ENCODE results near the gene TEX12. TPM values are rescaled to one million over a fixed set of nuclear protein-coding genes. Genes with fewer than 3 reads are reported as not detected.
"Not testable (repeated sequence)": the region's sequence is repeated elsewhere in the genome, so short reads cannot be mapped to it uniquely, and the experiment has no call there.

Gene TEX12
- total RNA-seq, 2 donors from 2014 or later = not detected

DNA sequence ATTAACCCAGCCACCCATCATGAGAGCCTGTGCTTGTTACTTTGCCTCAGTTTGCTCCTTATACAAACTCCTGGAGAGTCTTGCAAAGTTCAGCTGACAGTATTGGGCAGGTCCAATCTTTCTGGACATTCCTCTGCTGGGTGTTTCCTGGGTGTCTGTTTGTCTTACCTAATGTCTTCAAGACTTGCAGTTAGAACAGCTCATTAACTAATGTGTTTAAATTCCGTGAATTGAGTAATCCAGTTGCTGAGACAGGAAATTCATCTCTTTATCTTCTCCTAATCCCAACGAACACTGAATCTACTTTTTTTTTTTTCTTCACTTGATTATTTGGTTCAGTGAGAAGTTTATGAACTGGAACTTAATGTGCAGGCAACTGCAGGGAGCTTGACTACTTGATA, 28.8 kb downstream of the TEX12 start:
- Mint-ChIP-seq H3K4me1 (no peaks in the 10 kb centered on the region), H3K27me3 (ENCODE audit: insufficient read depth) (peaks cover 16% of the 10 kb centered on the region), H3K36me3 (ENCODE audit: low read depth) (no peaks in the 10 kb centered on the region), H3K4me3 (no peak overlapping the region), H3K9me3 (no peaks in the 10 kb centered on the region), H3K27ac (no peak overlapping the region)
- DNase-seq = no peak
- TF ChIP-seq, protein P1, sequence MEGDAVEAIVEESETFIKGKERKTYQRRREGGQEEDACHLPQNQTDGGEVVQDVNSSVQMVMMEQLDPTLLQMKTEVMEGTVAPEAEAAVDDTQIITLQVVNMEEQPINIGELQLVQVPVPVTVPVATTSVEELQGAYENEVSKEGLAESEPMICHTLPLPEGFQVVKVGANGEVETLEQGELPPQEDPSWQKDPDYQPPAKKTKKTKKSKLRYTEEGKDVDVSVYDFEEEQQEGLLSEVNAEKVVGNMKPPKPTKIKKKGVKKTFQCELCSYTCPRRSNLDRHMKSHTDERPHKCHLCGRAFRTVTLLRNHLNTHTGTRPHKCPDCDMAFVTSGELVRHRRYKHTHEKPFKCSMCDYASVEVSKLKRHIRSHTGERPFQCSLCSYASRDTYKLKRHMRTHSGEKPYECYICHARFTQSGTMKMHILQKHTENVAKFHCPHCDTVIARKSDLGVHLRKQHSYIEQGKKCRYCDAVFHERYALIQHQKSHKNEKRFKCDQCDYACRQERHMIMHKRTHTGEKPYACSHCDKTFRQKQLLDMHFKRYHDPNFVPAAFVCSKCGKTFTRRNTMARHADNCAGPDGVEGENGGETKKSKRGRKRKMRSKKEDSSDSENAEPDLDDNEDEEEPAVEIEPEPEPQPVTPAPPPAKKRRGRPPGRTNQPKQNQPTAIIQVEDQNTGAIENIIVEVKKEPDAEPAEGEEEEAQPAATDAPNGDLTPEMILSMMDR (conservative IDR thresholded peaks at IDR 0.05) = no peak
- H3K9me3 ChIP-seq (ENCODE audit: control insufficient read depth, low read length) = no peaks in the 10 kb centered on the region
- no peaks in the 10 kb centered on the region for H3K4me1 ChIP-seq (ENCODE audit: control insufficient read depth, insufficient read depth, low read length)
- H3K36me3 ChIP-seq (ENCODE audit: control insufficient read depth, insufficient read depth, low read length) = no peaks in the 10 kb centered on the region
- H3K27ac ChIP-seq (ENCODE audit: low read depth, low read length) = no peak overlapping the region
- H3K27me3 ChIP-seq (ENCODE audit: control insufficient read depth, insufficient read depth, low read length, poor library complexity, severe bottlenecking) = no peaks in the 10 kb centered on the region
- 75 to 100% methylated on average over 1 of the region's 2 CpGs for WGBS, 2 experiments (ENCODE audit: insufficient coverage in 1 of 2, insufficient read length in 1 of 2)
- H3K4me3 ChIP-seq (ENCODE audit: low read length) = no peak overlapping the region
- H3K9ac ChIP-seq (ENCODE audit: extremely low read depth, low read length, poor library complexity, severe bottlenecking) = no peak overlapping the region

DNA sequence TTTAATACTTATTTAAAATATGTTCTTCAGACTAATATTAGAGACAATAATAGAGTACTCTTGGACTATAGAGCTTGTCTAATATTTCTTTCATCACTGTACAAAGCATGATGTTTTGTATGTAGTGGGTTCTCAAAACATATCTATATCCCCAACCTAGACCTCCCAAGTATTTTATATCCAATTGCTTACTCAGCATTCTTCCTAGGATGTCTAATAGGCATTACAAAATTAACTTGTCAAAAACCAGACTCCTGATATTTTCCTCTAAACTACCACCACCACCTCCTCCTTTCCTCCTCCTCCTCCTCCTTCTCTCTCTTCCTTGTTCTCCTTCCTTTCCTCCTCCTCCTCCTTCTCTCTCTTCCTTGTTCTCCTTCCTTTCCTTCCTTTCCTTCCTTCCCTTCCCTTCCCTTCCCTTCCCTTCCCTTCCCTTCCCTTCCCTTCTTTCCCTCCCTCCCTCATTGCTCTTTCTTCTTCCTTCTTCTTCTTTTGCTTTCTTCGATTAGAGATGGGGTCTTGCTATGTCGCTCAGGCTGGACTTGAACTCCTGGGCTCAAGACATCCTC, 29.4 kb downstream of the TEX12 start:
- no peak overlapping the region for H3K4me3 Mint-ChIP-seq
- Histone ChIP-seq H3K4me1 (ENCODE audit: control insufficient read depth, insufficient read depth, low read length) (no peaks in the 10 kb centered on the region), H3K27ac (ENCODE audit: low read depth, low read length) (no peak overlapping the region), H3K4me3 (ENCODE audit: low read length) (no peak overlapping the region), H3K36me3 (ENCODE audit: control insufficient read depth, insufficient read depth, low read length) (no peaks in the 10 kb centered on the region), H3K9ac (ENCODE audit: extremely low read depth, low read length, poor library complexity, severe bottlenecking) (no peak overlapping the region), H3K27me3 (ENCODE audit: control insufficient read depth, insufficient read depth, low read length, poor library complexity, severe bottlenecking) (no peaks in the 10 kb centered on the region), H3K9me3 (ENCODE audit: control insufficient read depth, low read length) (no peaks in the 10 kb centered on the region)
- peaks cover 16% of the 10 kb centered on the region for H3K27me3 Mint-ChIP-seq (ENCODE audit: insufficient read depth)
- H3K4me1 Mint-ChIP-seq = no peaks in the 10 kb centered on the region
- H3K27ac Mint-ChIP-seq = no peak overlapping the region
- WGBS, 2 experiments (ENCODE audit: insufficient coverage in 1 of 2, insufficient read length in 1 of 2) = 89 to 94% methylated on average over 2 of the region's 2 CpGs
- TF ChIP-seq, protein P1 (conservative IDR thresholded peaks at IDR 0.05) = no peak
- DNase-seq = no peak
- H3K9me3 Mint-ChIP-seq = no peaks in the 10 kb centered on the region
- H3K36me3 Mint-ChIP-seq (ENCODE audit: low read depth) = no peaks in the 10 kb centered on the region

DNA sequence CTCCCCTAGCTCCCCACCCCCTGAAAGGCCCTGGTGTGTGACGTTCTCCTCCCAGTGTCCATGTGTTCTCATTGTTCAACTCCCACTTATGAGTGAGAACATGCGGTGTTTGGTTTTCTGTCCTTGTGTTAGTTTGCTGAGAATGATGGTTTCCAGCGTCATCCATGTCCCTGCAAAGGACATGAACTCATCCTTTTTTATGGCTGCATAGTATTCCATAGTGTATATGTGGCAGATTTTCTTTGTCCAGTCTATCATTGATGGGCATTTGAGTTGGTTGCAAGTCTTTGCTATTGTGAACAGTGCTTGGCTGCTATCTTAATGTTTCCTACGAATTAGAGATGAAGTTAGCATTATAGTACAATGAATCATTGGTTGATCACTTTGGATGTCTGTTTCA, 31.9 kb downstream of the TEX12 start:
- H3K4me3 ChIP-seq (ENCODE audit: low read length) = not testable (repeated sequence)

DNA sequence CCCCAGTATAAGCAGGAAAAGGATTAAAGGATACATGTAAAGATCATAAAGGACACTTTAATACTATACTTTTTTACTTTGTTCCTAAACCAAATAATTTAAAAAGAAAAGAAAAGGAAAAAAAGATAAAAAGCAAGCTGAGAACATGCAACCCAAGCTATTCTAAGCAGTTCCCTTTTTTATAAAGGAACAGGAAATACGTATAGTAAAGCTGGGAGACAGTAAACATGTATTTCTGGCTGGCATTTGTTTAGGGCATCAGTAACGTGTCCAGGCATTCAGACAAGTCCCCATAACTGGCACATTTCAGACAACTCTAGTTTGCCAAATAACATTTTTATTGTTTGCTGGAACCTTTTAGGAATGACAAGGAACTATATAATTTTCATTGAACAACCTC, 33.1 kb downstream of the TEX12 start:
- DNase-seq = no peak
- Mint-ChIP-seq H3K36me3 (ENCODE audit: low read depth) (no peaks in the 10 kb centered on the region), H3K4me3 (no peak overlapping the region), H3K9me3 (peaks cover 2% of the 10 kb centered on the region), H3K27me3 (ENCODE audit: insufficient read depth) (peaks cover 16% of the 10 kb centered on the region), H3K27ac (no peak overlapping the region), H3K4me1 (no peaks in the 10 kb centered on the region)
- H3K9ac ChIP-seq (ENCODE audit: extremely low read depth, low read length, poor library complexity, severe bottlenecking) = no peak overlapping the region
- no peaks in the 10 kb centered on the region for H3K27me3 ChIP-seq (ENCODE audit: control insufficient read depth, insufficient read depth, low read length, poor library complexity, severe bottlenecking)
- H3K9me3 ChIP-seq (ENCODE audit: control insufficient read depth, low read length) = no peaks in the 10 kb centered on the region
- TF ChIP-seq, protein P1 (conservative IDR thresholded peaks at IDR 0.05) = no peak
- no peaks in the 10 kb centered on the region for H3K36me3 ChIP-seq (ENCODE audit: control insufficient read depth, insufficient read depth, low read length)
- WGBS, 2 experiments (ENCODE audit: insufficient coverage in 1 of 2, insufficient read length in 1 of 2) = 41 to 80% methylated on average over 1 to 2 of the region's 2 CpGs
- no peaks in the 10 kb centered on the region for H3K4me1 ChIP-seq (ENCODE audit: control insufficient read depth, insufficient read depth, low read length)
- H3K4me3 ChIP-seq (ENCODE audit: low read length) = no peak overlapping the region
- no peak overlapping the region for H3K27ac ChIP-seq (ENCODE audit: low read depth, low read length)

More for the DNA sequence above, 31.9 kb downstream of the TEX12 start:
- not testable (repeated sequence) for H3K4me1 Mint-ChIP-seq; H3K36me3 Mint-ChIP-seq (ENCODE audit: low read depth); H3K9ac ChIP-seq (ENCODE audit: extremely low read depth, low read length, poor library complexity, severe bottlenecking); H3K27ac ChIP-seq (ENCODE audit: low read depth, low read length); H3K27ac Mint-ChIP-seq; DNase-seq; H3K4me3 Mint-ChIP-seq; H3K9me3 Mint-ChIP-seq; H3K9me3 ChIP-seq (ENCODE audit: control insufficient read depth, low read length); H3K4me1 ChIP-seq (ENCODE audit: control insufficient read depth, insufficient read depth, low read length); H3K27me3 ChIP-seq (ENCODE audit: control insufficient read depth, insufficient read depth, low read length, poor library complexity, severe bottlenecking); H3K36me3 ChIP-seq (ENCODE audit: control insufficient read depth, insufficient read depth, low read length)
- peaks cover 16% of the 10 kb centered on the region for H3K27me3 Mint-ChIP-seq (ENCODE audit: insufficient read depth)
- 79 to 86% methylated on average over 2 to 4 of the region's 4 CpGs for WGBS, 2 experiments (ENCODE audit: insufficient coverage in 1 of 2, insufficient read length in 1 of 2)

All from endodermal cell (in vitro differentiated cells).